Thyroid gland (tissue), 4 donors: ENCODE data around the gene GATD1.

Source experiments
- CTCF ChIP-seq, 6 experiments: fragments of 200-600 bp in 3 of 6; fragments of 450-650 bp in 3 of 6; sonication (generic) in 3 of 6; IDR thresholded peaks; one replicate each; pipeline ENCODE4 v1.5.1; 2016 to 2019; ENCODE audit warnings: antibody characterized with exemption in 6 of 6, mild to moderate bottlenecking in 2 of 6, inconsistent platforms in 1 of 6, moderate library complexity in 1 of 6
- POLR2A ChIP-seq, 2 donors: fragments of 450-650 bp; IDR thresholded peaks; one replicate each; pipeline ENCODE4 v1.6.1; 2017; ENCODE audit warnings: antibody characterized with exemption in 2 of 2, mild to moderate bottlenecking in 2 of 2, moderate library complexity in 1 of 2

- TF ChIP-seq CTCF (IDR thresholded peaks at IDR 0.05) (no peak), POLR2A (IDR thresholded peaks at IDR 0.05) (no peak)
Observed at GRCh38 chr11:720642-721246, 56.5 kb downstream of the GATD1 start.
